ENCODE results near the gene MYLK.

Gene MYLK

DNA sequence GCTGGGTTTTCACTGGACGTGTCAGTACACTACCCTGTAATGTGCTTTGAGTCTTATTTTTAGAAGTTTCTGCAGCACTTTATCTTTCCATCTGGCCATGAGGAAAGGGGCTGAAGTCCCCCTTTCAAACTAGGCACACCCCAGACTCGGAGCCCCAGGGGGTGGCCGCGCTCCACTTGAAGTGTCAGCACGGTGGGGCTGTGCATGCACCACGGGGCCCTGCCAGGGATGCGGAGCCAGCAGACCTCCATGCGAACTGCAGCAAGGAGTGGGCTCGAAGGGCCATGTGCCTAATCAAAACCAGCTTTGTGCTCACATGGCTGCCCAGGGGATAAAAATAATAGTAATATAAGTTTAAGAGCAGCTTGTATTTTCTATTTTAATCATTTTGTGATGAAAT lies 198.4 kb downstream of the MYLK start:
- TF ChIP-seq, protein P1, sequence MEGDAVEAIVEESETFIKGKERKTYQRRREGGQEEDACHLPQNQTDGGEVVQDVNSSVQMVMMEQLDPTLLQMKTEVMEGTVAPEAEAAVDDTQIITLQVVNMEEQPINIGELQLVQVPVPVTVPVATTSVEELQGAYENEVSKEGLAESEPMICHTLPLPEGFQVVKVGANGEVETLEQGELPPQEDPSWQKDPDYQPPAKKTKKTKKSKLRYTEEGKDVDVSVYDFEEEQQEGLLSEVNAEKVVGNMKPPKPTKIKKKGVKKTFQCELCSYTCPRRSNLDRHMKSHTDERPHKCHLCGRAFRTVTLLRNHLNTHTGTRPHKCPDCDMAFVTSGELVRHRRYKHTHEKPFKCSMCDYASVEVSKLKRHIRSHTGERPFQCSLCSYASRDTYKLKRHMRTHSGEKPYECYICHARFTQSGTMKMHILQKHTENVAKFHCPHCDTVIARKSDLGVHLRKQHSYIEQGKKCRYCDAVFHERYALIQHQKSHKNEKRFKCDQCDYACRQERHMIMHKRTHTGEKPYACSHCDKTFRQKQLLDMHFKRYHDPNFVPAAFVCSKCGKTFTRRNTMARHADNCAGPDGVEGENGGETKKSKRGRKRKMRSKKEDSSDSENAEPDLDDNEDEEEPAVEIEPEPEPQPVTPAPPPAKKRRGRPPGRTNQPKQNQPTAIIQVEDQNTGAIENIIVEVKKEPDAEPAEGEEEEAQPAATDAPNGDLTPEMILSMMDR (IDR thresholded peaks at IDR 0.05; ENCODE audit: extremely low read depth, missing control alignments): no peak
- no peak for DNase-seq (ENCODE audit: low spot score)

DNA sequence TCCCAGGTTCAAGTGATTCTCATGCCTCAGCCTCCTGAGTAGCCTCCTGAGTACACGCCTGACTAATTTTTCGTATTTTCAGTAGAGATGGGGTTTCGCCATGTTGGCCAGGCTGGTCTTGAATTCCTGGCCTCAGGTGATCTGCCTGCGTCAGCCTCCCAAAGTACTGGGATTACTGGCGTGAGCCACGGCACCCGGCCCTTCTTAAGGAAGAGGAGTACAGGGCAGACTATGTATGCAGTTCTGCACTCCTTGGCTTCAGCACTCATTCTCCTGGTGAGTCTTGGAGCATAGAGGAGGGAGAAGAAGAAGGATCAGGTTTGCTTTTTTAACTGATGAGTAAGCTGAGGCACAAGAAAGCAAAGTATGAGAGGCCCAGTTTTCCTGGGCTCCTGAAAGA lies 199.5 kb downstream of the MYLK start:
- TF ChIP-seq, protein P1 (IDR thresholded peaks at IDR 0.05; ENCODE audit: extremely low read depth, missing control alignments): no peak
- DNase-seq (ENCODE audit: low spot score): no peak

DNA sequence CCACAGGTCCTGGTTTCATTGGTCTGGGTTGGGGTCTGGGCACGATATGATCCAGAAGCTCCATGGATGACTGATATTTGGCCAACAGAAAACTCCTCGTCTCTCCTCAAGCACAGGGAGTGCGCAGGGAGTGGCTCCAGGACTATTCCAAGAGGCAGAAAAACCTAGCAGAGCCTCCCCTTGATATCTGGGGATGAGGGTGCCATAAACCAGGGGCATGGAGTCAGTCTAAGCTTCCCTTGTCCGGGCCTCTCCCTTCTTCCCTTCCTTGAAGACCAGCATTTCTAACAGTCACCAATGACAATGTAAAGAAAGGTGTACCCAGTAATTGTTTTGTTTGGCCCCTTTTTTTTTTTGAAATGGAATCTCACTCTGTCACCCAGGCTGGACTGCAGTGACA lies 199.9 kb downstream of the MYLK start:
- TF ChIP-seq, protein P1 (IDR thresholded peaks at IDR 0.05; ENCODE audit: extremely low read depth, missing control alignments): no peak
- DNase-seq (ENCODE audit: low spot score): no peak

DNA sequence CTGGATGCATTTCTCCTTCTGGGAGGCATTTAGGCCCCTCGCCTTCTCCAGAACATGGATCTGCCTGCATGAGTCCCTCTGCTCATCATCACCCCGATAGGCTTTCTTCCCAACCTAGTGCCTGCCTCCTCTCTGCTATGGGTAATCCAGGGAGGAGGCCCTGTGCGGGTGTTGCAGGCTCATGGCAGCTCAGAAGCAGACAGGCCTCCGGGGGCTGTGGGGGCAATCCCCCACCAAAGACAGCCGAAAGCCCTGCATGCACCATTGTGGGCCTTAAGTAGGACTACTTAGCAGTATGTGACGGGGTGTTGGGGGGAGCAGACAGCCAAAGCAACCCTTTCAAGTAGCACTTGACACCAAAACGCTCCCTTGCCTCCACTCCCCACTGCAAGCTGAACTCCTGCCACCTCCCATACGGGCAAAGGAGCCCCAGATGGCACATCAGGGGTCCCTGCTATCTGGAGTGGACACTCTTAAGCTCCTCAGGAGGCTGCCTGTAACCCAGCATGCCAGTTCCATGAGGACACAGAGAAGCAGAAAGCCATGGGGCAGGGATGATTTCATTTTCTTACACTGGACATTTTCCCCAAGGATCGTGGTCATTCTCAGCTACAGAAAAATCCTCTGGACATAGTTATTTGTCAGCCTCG lies 200.5 kb downstream of the MYLK start:
- no peak for DNase-seq (ENCODE audit: low spot score)
- TF ChIP-seq, protein P1 (IDR thresholded peaks at IDR 0.05; ENCODE audit: extremely low read depth, missing control alignments): no peak

DNA sequence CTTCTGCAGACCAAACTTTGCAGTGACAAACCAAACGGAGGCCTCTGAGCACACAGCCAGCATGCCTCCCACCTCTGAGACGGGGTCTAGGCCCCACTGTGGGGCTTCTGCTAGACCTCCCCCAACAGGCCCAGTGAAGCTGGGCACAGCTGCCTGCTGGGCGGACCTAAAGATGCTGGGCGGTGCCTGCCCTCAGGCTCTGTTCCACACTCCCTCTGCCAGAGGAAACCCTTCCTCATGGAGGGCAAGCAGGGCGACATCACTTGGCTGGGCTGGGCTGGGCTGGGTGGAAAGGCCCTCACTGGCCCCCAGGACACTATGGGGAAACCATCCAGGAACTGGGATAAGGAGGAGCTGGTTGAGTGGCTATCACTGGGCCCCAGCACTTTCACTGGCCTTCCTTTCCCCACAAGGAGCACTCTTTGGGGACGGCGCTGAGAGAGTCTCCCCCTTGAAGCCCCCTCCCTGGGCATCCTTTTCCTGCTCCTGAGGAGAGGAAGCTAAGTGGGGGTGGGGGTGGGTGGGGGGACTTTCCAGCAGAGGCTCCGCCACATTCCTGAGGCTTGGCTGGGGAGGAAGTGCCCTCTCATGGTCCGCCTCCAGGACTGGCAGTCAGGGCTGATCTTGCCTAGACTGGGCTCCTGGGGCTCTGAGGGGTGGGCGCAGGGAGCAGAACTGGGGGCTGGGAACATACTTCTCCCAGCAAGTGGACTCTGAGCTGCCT lies 201.2 kb downstream of the MYLK start:
- no peak for DNase-seq (ENCODE audit: low spot score)
- TF ChIP-seq, protein P1 (IDR thresholded peaks at IDR 0.05; ENCODE audit: extremely low read depth, missing control alignments): no peak

DNA sequence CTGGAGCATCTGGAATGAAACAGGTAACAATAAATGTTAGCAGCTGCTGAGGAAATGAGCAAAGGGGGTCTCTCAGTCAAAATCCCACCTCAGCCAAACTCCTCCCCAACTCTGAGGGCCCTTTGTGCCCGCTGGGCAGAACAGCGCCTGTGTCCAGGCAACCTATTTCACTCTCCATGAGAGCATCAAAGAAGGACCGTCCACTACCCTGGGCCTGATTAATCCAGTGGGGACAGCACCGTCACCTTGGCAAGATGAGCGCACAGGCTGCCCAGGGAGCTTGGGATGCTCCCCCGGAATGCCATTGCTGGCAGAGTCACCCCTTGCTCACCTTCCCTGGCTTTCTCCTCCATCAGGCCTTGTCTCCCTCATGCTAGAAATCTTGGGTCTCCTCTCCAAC lies 201.8 kb downstream of the MYLK start:
- DNase-seq (ENCODE audit: low spot score): no peak
- TF ChIP-seq, protein P1 (IDR thresholded peaks at IDR 0.05; ENCODE audit: extremely low read depth, missing control alignments): no peak

DNA sequence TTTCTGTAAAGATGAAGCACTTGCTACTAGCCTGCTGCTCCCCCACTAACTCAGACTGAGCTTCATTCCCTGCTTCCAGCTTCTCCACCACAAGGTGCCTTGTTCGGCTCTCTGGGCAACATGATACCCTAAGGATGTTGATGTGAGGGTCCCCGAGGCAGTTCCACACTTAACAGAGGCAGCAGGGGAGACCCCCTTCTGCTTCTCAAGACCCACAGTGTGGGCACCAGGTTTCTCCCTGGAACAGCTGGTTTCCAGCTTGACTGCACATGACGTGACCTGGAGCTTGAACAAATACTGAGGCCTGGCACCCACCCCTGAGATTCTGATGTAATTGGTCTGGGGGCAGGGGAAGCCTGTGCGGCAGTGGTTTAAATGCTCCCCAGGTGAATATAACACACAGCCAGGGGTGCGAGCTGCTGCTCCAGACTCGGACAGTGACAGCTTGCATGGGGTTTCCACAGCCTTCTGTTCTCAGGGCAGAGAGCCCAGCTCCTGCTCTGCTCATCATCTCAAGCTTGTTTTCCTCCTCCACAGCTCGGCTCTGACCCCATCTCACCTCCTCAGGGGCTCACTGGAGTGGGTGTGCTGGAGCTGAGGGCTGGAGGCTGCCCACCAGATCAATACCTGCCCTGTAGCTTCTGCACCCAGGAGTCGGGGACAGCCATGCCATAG lies 204.3 kb downstream of the MYLK start:
- TF ChIP-seq, protein P1 (IDR thresholded peaks at IDR 0.05; ENCODE audit: extremely low read depth, missing control alignments): no peak
- no peak for DNase-seq (ENCODE audit: low spot score)

Measured in GM20000 (cell line).